ENCODE results near the gene ADAM19.

DNA sequence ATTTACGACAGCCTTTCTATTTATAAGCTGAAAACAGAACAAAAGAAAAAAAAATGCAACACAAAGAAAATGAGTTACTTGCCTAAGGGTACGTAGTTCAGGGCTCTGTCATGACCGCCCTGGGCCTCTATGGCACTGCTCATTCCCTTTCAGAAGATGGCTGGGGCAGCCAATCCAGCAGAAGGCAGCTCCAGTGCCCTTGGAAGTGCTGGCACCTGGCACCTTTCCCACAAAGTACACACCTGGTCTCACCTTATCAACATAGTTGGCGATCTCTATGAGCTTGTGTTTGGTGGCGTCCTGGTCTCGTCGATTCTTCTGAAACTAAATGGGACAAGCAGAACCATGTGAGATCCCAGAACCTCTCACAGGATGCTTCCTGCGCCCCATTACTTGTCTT, 62.4 kb downstream of the ADAM19 start:
- TF ChIP-seq, protein P1, sequence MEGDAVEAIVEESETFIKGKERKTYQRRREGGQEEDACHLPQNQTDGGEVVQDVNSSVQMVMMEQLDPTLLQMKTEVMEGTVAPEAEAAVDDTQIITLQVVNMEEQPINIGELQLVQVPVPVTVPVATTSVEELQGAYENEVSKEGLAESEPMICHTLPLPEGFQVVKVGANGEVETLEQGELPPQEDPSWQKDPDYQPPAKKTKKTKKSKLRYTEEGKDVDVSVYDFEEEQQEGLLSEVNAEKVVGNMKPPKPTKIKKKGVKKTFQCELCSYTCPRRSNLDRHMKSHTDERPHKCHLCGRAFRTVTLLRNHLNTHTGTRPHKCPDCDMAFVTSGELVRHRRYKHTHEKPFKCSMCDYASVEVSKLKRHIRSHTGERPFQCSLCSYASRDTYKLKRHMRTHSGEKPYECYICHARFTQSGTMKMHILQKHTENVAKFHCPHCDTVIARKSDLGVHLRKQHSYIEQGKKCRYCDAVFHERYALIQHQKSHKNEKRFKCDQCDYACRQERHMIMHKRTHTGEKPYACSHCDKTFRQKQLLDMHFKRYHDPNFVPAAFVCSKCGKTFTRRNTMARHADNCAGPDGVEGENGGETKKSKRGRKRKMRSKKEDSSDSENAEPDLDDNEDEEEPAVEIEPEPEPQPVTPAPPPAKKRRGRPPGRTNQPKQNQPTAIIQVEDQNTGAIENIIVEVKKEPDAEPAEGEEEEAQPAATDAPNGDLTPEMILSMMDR (IDR thresholded peaks at IDR 0.05), result no peak
- TF ChIP-seq SIN3A (IDR thresholded peaks at IDR 0.05; ENCODE audit: borderline replicate concordance, insufficient read depth, low read depth, low read length), result no peak
- TF ChIP-seq, protein P2, sequence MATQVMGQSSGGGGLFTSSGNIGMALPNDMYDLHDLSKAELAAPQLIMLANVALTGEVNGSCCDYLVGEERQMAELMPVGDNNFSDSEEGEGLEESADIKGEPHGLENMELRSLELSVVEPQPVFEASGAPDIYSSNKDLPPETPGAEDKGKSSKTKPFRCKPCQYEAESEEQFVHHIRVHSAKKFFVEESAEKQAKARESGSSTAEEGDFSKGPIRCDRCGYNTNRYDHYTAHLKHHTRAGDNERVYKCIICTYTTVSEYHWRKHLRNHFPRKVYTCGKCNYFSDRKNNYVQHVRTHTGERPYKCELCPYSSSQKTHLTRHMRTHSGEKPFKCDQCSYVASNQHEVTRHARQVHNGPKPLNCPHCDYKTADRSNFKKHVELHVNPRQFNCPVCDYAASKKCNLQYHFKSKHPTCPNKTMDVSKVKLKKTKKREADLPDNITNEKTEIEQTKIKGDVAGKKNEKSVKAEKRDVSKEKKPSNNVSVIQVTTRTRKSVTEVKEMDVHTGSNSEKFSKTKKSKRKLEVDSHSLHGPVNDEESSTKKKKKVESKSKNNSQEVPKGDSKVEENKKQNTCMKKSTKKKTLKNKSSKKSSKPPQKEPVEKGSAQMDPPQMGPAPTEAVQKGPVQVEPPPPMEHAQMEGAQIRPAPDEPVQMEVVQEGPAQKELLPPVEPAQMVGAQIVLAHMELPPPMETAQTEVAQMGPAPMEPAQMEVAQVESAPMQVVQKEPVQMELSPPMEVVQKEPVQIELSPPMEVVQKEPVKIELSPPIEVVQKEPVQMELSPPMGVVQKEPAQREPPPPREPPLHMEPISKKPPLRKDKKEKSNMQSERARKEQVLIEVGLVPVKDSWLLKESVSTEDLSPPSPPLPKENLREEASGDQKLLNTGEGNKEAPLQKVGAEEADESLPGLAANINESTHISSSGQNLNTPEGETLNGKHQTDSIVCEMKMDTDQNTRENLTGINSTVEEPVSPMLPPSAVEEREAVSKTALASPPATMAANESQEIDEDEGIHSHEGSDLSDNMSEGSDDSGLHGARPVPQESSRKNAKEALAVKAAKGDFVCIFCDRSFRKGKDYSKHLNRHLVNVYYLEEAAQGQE (IDR thresholded peaks at IDR 0.05; ENCODE audit: insufficient read depth in 1 of 2, low read depth in 2 of 2, low read length in 1 of 2), result no peak
- no peak for TF ChIP-seq POLR2AphosphoS5 (IDR thresholded peaks at IDR 0.05; ENCODE audit: low read depth, low read length)

Measured in Panc1 (cell line).